GM18505 (cell line): ENCODE results near the gene PEAR1.

Source experiments
- ATAC-seq: cut with Tn5 transposase; IDR thresholded peaks from one replicate; pipeline ENCODE4 v1.9.1; 2021; ENCODE audit not compliant: unreplicated experiment
- POLR2A ChIP-seq: IDR thresholded peaks from 4 replicates; pipeline ENCODE4 v1.6.1; 2011; ENCODE audit warnings: borderline replicate concordance; ENCODE audit not compliant: insufficient read depth, insufficient read length; ENCODE audit errors: extremely low read depth

Gene PEAR1

GRCh38 chr1:156852418-156852874, 41.1 kb upstream of the PEAR1 start:
- TF ChIP-seq POLR2A: no peak
- no peak for ATAC-seq

GRCh38 chr1:156853761-156854160, 39.8 kb upstream of the PEAR1 start:
- TF ChIP-seq POLR2A: no peak
- no peak for ATAC-seq

GRCh38 chr1:156854634-156855033, 38.9 kb upstream of the PEAR1 start:
- TF ChIP-seq POLR2A: no peak
- no peak for ATAC-seq

GRCh38 chr1:156856282-156856785, 37.2 kb upstream of the PEAR1 start:
- no peak for TF ChIP-seq POLR2A
- no peak for ATAC-seq

GRCh38 chr1:156857532-156857931, 36.0 kb upstream of the PEAR1 start:
- no peak for TF ChIP-seq POLR2A
- ATAC-seq: no peak

GRCh38 chr1:156858555-156858956, 35.0 kb upstream of the PEAR1 start:
- no peak for TF ChIP-seq POLR2A
- no peak for ATAC-seq

- TF ChIP-seq POLR2A: no peak
- no peak for ATAC-seq
These were observed 34.5 kb upstream of the PEAR1 start, which contains the start of gene INSRR for GRCh38 chr1:156858959-156859522. TSS of gene INSRR (minus strand) at chr1:156859117. CDS start at chr1:156858621, 496 bp downstream.

- TF ChIP-seq POLR2A: no peak
- ATAC-seq: no peak
These were observed 33.9 kb upstream of the PEAR1 start for GRCh38 chr1:156859523-156860112.

- ATAC-seq: no peak
These were observed 33.3 kb upstream of the PEAR1 start for GRCh38 chr1:156860113-156860627.

GRCh38 chr1:156860628-156861423, 32.7 kb upstream of the PEAR1 start, which contains the start of gene NTRK1:
TSS of gene NTRK1 (plus strand) at chr1:156860865. CDS start at chr1:156860935, 70 bp downstream.
- no peak for ATAC-seq
- TF ChIP-seq POLR2A: no peak

More at GRCh38 chr1:156860113-156860627, 33.3 kb upstream of the PEAR1 start:
- no peak for TF ChIP-seq POLR2A

- no peak for TF ChIP-seq POLR2A
- ATAC-seq: no peak
These were observed 30.9 kb upstream of the PEAR1 start for GRCh38 chr1:156862584-156862983.

- TF ChIP-seq POLR2A: no peak
- no peak for ATAC-seq
These were observed 30.4 kb upstream of the PEAR1 start for GRCh38 chr1:156862997-156863599.

- TF ChIP-seq POLR2A: no peak
- ATAC-seq: no peak
These were observed 29.9 kb upstream of the PEAR1 start for GRCh38 chr1:156863631-156864030.
